Measurements from ENCODE around the gene NCSTN. TPM values are rescaled to one million over a fixed set of nuclear protein-coding genes. Genes with fewer than 3 reads are reported as not detected.

NCSTN gene
- total and polyA plus RNA-seq, 2 of the 13 experiments (the other 11 are each of a cell fraction or from before 2014, with no cell fraction given): 44.2 to 247 TPM

- Histone ChIP-seq H4K20me1 (ENCODE audit: insufficient read depth, low read length) (no peaks in the 10 kb centered on the region), H3K9ac (ENCODE audit: insufficient read depth, low read depth, low read length) (no peak overlapping the region), H3K79me2 (ENCODE audit: insufficient read depth, low read length) (no peaks in the 10 kb centered on the region), H2AFZ (ENCODE audit: low read length) (no peak overlapping the region), H3K27me3 (ENCODE audit: control insufficient read depth in 1 of 2, insufficient read depth in 2 of 2, low read length in 2 of 2) (no peaks in the 10 kb centered on the region; a peak in 3 of 5 replicates), H3K9me3 (ENCODE audit: low read length) (no peaks in the 10 kb centered on the region), H3K27ac (ENCODE audit: extremely low read length, insufficient read depth, low read length) (no peak overlapping the region), H3K36me3 (replicated peaks in 1 of 2; ENCODE audit: control insufficient read depth in 1 of 2, insufficient read depth in 2 of 2, low read length in 2 of 2) (no peaks in the 10 kb centered on the region), H3K4me1 (ENCODE audit: insufficient read depth, low read length) (peaks cover 8% of the 10 kb centered on the region), H3K4me3 (replicated peaks in 1 of 3; ENCODE audit: insufficient read depth in 1 of 3, low read depth in 2 of 3, low read length in 3 of 3) (no peak overlapping the region), H3K4me2 (ENCODE audit: low read depth, low read length) (no peak overlapping the region)
- no peak for DNase-seq (ENCODE audit: low spot score)
- BruUV-seq (replicated peaks): no TSS peak
- WGBS (ENCODE audit: low lambda C conversion rate): 19% methylated on average over 4 of the region's 4 CpGs
- intact Hi-C loops (cut with micrococcal nuclease; ENCODE audit: unreplicated experiment) (loop anchor here (10.0 kb wide), 1 partner anchor 179 kb away; the partner anchor contains the start of gene CASQ1), in situ Hi-C loops (cut with HindIII; ENCODE audit: extremely low pct_ligation_motif_present, low pct_unique_long_range_greater_than_20kb) (no loop called here)
- POLR2A ChIA-PET: no interaction called here
- CTCF ChIA-PET (ENCODE audit: low intra/inter-chr PET ratio, low total read pairs): no interaction called here
- TF ChIP-seq REST (IDR thresholded peaks at IDR 0.05; ENCODE audit: borderline replicate concordance in 1 of 2, low read depth in 1 of 2, low read length in 2 of 2): peak; percentile 11 to 88; a peak in 3 of 4 replicates
- TF ChIP-seq MIER2 (CRISPR knock-in tag; IDR thresholded peaks at IDR 0.05): peak; percentile 62; the same call in 1 of the 2 replicates
- TF ChIP-seq GTF3A (CRISPR knock-in tag; conservative IDR thresholded peaks at IDR 0.05): no peak
- FAIRE-seq: no peak
- no peak for ATAC-seq
These were observed 30.5 kb downstream of the NCSTN start for GRCh38 chr1:160373696-160374095.

All from HepG2 (cell line).